ENCODE results near the gene SLC25A45.
A peak's percentile ranks its signal among the peaks of the same experiment; 100 is the strongest.

Gene SLC25A45

GRCh38 chr11:65419772-65420481 is 37.5 kb upstream of the SLC25A45 start:
- Histone ChIP-seq H3K27ac (ENCODE audit: low read depth, low read length) (peak overlapping the region; percentile 99), H3K36me3 (ENCODE audit: insufficient read depth, low read length) (peaks cover 22% of the 10 kb centered on the region), H3K79me2 (ENCODE audit: control insufficient read depth, insufficient read depth, low read length, unreplicated experiment) (peaks cover 66% of the 10 kb centered on the region), H2AFZ (ENCODE audit: low read length, unreplicated experiment) (no peak overlapping the region), H3K27me3 (ENCODE audit: insufficient read depth, low read length) (no peaks in the 10 kb centered on the region), H3K4me3 (ENCODE audit: low read depth, low read length) (peak overlapping the region; percentile 94), H3K4me1 (ENCODE audit: control insufficient read depth, insufficient read depth, low read length, unreplicated experiment) (peaks cover 42% of the 10 kb centered on the region)

GRCh38 chr11:65419460-65419771 is 37.0 kb upstream of the SLC25A45 start:
- no peak overlapping the region for H2AFZ ChIP-seq (ENCODE audit: low read length, unreplicated experiment)
- peaks cover 42% of the 10 kb centered on the region for H3K4me1 ChIP-seq (ENCODE audit: control insufficient read depth, insufficient read depth, low read length, unreplicated experiment)
- H3K36me3 ChIP-seq (ENCODE audit: insufficient read depth, low read length), result peaks cover 17% of the 10 kb centered on the region
- peak overlapping the region; percentile 64 for H3K4me3 ChIP-seq (ENCODE audit: low read depth, low read length)
- H3K27me3 ChIP-seq (ENCODE audit: insufficient read depth, low read length), result no peaks in the 10 kb centered on the region
- peaks cover 61% of the 10 kb centered on the region for H3K79me2 ChIP-seq (ENCODE audit: control insufficient read depth, insufficient read depth, low read length, unreplicated experiment)
- H3K27ac ChIP-seq (ENCODE audit: low read depth, low read length), result peak overlapping the region; percentile 99

DNA sequence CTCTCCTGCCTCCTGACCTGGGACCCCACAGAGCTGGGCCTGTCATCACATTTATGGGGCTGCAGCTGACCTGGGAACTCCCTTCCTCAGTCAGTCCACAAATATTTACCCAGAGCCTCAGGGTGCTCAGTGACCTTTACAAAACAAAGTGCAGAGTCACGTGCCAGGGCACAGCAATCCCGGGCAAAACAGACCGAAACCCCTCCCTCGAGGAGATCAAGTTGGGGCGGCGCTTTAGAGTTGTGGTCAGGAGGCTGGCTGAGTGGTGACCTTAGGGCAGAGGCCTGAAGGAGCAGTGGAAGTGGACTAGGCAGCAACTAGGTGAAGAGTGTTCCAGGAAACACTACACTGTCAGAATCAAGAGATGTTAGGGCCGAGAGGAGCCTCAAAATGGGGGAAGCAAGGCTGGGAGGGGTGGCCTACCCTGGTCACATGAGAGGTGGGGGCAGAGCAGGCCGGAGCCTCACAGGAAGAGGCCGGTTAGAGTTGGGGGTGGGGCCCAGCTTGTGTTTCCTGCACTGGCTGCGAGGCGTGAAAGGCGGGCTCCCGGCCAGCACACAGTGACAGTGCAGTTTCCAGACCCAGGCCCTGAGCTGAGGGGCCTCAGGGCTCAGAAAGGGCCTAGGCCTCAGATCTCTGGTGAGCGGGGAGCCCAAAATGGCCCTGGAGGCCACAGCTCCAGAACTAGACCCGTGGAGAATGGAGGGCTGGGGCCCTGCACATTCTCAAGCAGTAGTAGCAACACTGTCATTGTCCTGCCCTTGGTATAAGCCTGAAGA is 36.4 kb upstream of the SLC25A45 start:
- Histone ChIP-seq H3K4me1 (ENCODE audit: control insufficient read depth, insufficient read depth, low read length, unreplicated experiment) (peaks cover 42% of the 10 kb centered on the region), H3K27ac (ENCODE audit: low read depth, low read length) (peak overlapping the region; percentile 99), H3K36me3 (ENCODE audit: insufficient read depth, low read length) (peaks cover 12% of the 10 kb centered on the region), H3K79me2 (ENCODE audit: control insufficient read depth, insufficient read depth, low read length, unreplicated experiment) (peaks cover 55% of the 10 kb centered on the region), H2AFZ (ENCODE audit: low read length, unreplicated experiment) (no peak overlapping the region), H3K27me3 (ENCODE audit: insufficient read depth, low read length) (no peaks in the 10 kb centered on the region), H3K4me3 (ENCODE audit: low read depth, low read length) (peak overlapping the region; percentile 64)

- Histone ChIP-seq H3K36me3 (ENCODE audit: insufficient read depth, low read length) (peaks cover 6% of the 10 kb centered on the region; the same call in 1 of the 2 replicates), H3K4me3 (ENCODE audit: low read depth, low read length) (peak overlapping the region; percentile 64), H3K79me2 (ENCODE audit: control insufficient read depth, insufficient read depth, low read length, unreplicated experiment) (peaks cover 50% of the 10 kb centered on the region), H3K4me1 (ENCODE audit: control insufficient read depth, insufficient read depth, low read length, unreplicated experiment) (peaks cover 42% of the 10 kb centered on the region), H3K27me3 (ENCODE audit: insufficient read depth, low read length) (no peaks in the 10 kb centered on the region), H2AFZ (ENCODE audit: low read length, unreplicated experiment) (no peak overlapping the region), H3K27ac (ENCODE audit: low read depth, low read length) (peak overlapping the region; percentile 99)
Observed at GRCh38 chr11:65418431-65418680, 35.9 kb upstream of the SLC25A45 start.

- Histone ChIP-seq H2AFZ (ENCODE audit: low read length, unreplicated experiment) (no peak overlapping the region), H3K79me2 (ENCODE audit: control insufficient read depth, insufficient read depth, low read length, unreplicated experiment) (peaks cover 45% of the 10 kb centered on the region), H3K4me3 (ENCODE audit: low read depth, low read length) (peak overlapping the region; percentile 64), H3K27me3 (ENCODE audit: insufficient read depth, low read length) (no peaks in the 10 kb centered on the region), H3K4me1 (ENCODE audit: control insufficient read depth, insufficient read depth, low read length, unreplicated experiment) (peaks cover 42% of the 10 kb centered on the region), H3K36me3 (ENCODE audit: insufficient read depth, low read length) (peaks cover 2% of the 10 kb centered on the region; the same call in 1 of the 2 replicates), H3K27ac (ENCODE audit: low read depth, low read length) (peak overlapping the region; percentile 99)
Observed at GRCh38 chr11:65417702-65418430, 35.4 kb upstream of the SLC25A45 start.

DNA sequence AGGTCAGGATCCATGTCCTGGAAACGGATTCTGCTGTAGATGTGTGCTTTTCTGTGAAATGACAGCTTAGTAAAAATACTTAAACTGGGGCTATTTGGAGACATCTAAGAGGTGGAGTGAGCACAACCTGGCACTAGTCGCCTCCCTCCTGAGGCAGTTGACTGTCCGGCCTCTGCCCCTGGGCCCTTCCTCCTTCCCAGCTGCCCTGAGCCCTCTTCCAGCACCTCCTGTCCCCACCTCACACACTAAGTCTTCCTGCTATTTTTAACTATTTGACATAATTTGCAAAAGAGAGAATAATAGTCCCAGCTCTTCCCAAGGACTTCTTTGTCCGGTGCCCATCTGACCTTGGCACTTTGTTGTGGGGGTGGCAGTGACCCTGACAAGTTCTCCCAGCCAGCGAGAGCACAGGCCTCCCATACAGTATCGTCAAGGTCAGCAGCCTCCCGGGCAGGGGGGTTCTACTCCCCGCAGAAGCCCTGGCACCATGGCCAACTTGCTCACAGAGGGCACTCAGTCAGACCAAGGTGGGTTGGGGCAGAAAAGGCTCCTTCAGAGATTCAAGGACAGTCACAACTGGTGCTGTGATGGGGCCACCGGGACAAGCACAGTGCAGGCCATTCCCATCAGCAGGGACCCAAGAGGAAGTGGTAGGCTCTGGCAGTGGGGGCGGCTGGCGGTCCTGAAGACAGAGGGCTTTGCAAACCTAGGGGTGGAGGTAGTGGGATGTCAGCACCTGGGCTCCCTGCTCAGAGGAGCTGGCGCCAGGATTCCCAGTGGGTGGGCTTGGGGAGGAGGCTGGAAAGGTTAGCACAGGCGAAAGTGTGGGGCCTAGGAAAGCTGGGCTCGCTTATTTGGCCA is 34.6 kb upstream of the SLC25A45 start:
- no peak overlapping the region for H2AFZ ChIP-seq (ENCODE audit: low read length, unreplicated experiment)
- H3K27me3 ChIP-seq (ENCODE audit: insufficient read depth, low read length), result no peaks in the 10 kb centered on the region
- H3K36me3 ChIP-seq (ENCODE audit: insufficient read depth, low read length), result no peaks in the 10 kb centered on the region
- H3K4me3 ChIP-seq (ENCODE audit: low read depth, low read length), result peak overlapping the region; percentile 59
- peaks cover 43% of the 10 kb centered on the region for H3K79me2 ChIP-seq (ENCODE audit: control insufficient read depth, insufficient read depth, low read length, unreplicated experiment)
- peak overlapping the region; percentile 99 for H3K27ac ChIP-seq (ENCODE audit: low read depth, low read length)
- H3K4me1 ChIP-seq (ENCODE audit: control insufficient read depth, insufficient read depth, low read length, unreplicated experiment), result peaks cover 42% of the 10 kb centered on the region

DNA sequence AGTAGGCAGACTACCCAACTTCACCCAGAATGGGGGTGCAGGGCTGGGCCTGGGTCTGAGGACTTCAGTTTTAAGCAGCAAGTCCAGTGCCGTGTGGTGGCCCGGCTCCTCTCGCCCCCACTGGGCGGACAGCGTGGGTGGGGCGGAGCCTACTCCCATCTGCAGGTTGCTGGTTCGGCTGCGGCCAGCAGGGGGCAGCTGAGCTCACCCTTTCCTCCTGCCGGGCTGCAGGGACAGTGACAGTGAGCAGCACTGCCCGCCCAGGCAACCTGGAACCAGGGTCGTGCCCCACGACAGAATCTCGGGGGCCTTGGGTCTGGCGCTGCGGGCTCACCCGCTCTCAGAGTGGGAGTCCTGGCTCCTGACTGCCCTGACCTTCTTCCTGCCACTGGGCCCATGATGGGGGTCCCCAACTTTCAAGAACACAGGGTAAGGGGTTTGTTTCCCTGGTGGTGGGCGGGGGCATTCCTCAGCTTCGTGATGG is 33.9 kb upstream of the SLC25A45 start:
- H3K36me3 ChIP-seq (ENCODE audit: insufficient read depth, low read length), result no peaks in the 10 kb centered on the region
- H3K4me1 ChIP-seq (ENCODE audit: control insufficient read depth, insufficient read depth, low read length, unreplicated experiment), result peaks cover 42% of the 10 kb centered on the region
- peaks cover 37% of the 10 kb centered on the region for H3K79me2 ChIP-seq (ENCODE audit: control insufficient read depth, insufficient read depth, low read length, unreplicated experiment)
- peak overlapping the region; percentile 59 for H3K4me3 ChIP-seq (ENCODE audit: low read depth, low read length)
- no peak overlapping the region for H2AFZ ChIP-seq (ENCODE audit: low read length, unreplicated experiment)
- no peaks in the 10 kb centered on the region for H3K27me3 ChIP-seq (ENCODE audit: insufficient read depth, low read length)
- peak overlapping the region; percentile 99 for H3K27ac ChIP-seq (ENCODE audit: low read depth, low read length)

DNA sequence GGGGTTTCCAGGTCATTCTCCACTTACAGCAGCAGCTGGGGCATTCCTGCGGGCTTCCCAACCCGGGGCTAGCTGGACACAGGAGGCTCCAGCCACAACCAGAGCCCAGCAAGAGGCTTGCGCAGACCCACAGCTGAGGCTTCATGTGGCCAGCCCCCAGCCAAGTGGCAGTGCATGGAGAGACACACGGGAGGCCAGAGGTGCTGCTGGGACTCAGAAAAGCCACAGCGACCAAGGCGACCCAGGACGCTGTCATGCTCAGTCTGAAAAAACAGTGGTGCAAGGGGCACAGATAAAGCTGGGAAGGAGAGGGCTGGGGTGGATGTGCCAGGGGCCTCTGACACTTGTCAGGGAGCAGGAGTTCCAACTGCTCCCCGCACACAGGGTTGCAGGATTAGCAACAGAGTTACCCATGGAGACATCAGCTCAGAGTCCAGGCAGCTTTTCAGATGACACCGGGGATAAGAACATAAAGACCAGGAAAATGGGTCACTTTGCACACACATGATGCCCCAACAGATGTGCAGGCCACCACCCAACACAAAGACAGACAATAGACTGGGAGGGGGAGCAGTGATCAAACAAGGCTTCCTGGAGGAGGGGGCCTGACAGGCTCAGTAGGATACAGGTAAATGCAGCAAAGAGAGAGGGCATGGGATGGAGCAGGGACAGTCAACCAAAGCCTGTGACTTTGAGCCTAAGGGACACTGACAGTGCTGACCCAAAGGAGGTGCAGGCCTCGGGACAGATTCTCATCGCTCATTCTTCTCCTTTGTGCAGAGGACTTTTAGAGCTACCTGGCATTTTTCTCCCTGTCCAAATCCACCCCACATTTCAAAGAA is 33.3 kb upstream of the SLC25A45 start:
- no peaks in the 10 kb centered on the region for H3K36me3 ChIP-seq (ENCODE audit: insufficient read depth, low read length)
- peaks cover 34% of the 10 kb centered on the region for H3K79me2 ChIP-seq (ENCODE audit: control insufficient read depth, insufficient read depth, low read length, unreplicated experiment)
- H3K4me3 ChIP-seq (ENCODE audit: low read depth, low read length), result peak overlapping the region; percentile 59
- peaks cover 40% of the 10 kb centered on the region for H3K4me1 ChIP-seq (ENCODE audit: control insufficient read depth, insufficient read depth, low read length, unreplicated experiment)
- H3K27ac ChIP-seq (ENCODE audit: low read depth, low read length), result peak overlapping the region; percentile 99; the same call in 1 of the 2 replicates
- H3K27me3 ChIP-seq (ENCODE audit: insufficient read depth, low read length), result no peaks in the 10 kb centered on the region
- H2AFZ ChIP-seq (ENCODE audit: low read length, unreplicated experiment), result no peak overlapping the region

GRCh38 chr11:65414776-65415498 is 32.5 kb upstream of the SLC25A45 start:
- Histone ChIP-seq H2AFZ (ENCODE audit: low read length, unreplicated experiment) (no peak overlapping the region), H3K4me1 (ENCODE audit: control insufficient read depth, insufficient read depth, low read length, unreplicated experiment) (peaks cover 32% of the 10 kb centered on the region), H3K36me3 (ENCODE audit: insufficient read depth, low read length) (no peaks in the 10 kb centered on the region), H3K27ac (ENCODE audit: low read depth, low read length) (no peak overlapping the region), H3K79me2 (ENCODE audit: control insufficient read depth, insufficient read depth, low read length, unreplicated experiment) (peaks cover 26% of the 10 kb centered on the region), H3K27me3 (ENCODE audit: insufficient read depth, low read length) (no peaks in the 10 kb centered on the region), H3K4me3 (ENCODE audit: low read depth, low read length) (no peak overlapping the region)

Measured in ACC112 (cell line).